Activated CD4-positive, CD25-positive, alpha-beta regulatory T cell treated with anti-CD3 and anti-CD28 coated beads, Interleukin-2, amount 50 U/mL, for 72 hours (primary cell): ENCODE measurements around the gene LAMTOR5.

Experiments used
- DNase-seq: peaks from one replicate; pipeline ENCODE4 v3.0.0; 2021

LAMTOR5 gene

DNA sequence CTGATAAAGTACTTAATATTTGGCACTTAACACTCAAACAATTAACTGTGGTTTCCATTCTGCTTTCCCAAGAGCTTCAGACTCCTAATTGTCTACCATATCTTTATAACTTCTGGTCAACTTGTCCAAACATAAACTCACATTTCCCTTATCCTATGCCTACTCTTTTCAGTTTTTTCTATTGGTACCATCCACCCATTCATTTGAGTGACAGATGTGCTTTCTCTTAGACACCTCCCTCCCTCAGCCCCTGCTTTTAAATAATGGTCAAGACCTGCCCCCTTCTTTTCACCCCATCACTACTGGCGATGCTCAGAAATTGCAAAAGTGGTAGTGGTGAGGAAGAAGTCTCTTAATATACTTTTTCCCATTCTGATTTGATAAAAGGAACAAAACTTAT, 22.1 kb downstream of the LAMTOR5 start:
- DNase-seq = no peak

- no peak for DNase-seq
These were observed 22.7 kb downstream of the LAMTOR5 start for GRCh38 chr1:110384581-110385321.

GRCh38 chr1:110383251-110383990, 24.1 kb downstream of the LAMTOR5 start:
- DNase-seq = no peak

DNA sequence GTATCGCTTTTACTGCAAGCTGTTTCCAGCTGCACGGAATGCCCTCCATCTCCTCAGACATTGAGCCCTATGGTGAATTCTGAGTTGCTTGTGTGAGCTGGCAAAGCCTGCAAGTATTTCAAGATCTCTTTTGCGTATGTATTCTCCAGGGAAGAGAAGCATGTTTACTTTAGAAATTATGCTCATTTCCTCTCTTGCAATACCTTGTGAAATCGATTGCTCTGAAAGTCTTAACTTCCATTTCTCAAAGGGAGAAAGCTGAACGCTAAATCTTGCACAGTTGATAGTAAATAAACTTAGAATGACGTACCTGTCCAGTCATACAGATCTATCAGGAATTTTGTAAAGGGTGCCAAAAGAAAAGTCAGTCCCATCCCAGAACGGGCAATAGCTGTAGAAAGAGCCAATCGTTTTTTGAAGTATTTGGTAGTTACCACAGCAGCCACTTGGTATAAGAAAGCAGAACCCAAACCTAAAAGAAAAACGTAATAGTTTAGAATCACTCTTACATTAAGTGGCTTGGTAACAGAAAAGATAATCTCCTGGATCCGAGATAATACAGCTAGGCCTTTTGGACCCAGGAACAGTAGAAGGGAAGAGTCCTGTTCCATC, 26.7 kb downstream of the LAMTOR5 start:
- no peak for DNase-seq

DNA sequence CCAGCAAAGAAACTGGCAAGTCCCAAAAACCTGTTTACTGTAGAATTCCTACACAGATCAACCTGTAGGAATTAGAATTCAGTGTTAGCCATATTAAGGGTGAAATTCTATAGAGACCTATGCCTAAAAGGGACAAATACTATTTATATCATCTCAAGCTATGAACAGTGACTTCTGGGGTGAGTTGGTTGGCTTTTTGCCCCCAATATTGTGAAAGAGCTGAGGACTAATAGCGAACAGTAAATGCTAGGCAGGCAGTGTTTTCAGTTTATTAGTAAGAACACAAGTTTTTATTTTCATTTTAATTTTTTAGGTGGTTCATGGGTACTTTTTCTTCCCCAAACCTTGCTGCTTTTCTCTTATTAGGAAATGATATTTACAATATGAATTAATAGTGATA, 32.0 kb downstream of the LAMTOR5 start:
- no peak for DNase-seq

DNA sequence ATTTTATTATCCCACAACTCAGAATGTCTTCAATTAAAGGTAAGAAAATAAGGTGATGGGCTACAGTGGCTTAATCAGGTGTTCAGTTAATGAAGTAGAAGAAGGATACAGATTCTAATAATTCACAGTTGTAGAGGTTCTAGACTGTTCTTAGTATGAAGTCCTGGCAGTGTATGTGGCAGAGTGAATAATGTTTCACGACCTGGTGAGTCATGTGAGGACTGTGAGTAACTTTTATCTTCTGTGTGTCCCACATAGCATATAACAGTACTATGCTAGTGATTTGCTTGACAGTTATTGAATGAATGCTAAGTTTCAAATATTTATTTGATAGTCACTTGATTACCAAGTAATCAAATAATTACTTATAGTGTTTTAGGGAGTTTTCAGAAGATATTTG, 36.7 kb downstream of the LAMTOR5 start:
- no peak for DNase-seq

DNA sequence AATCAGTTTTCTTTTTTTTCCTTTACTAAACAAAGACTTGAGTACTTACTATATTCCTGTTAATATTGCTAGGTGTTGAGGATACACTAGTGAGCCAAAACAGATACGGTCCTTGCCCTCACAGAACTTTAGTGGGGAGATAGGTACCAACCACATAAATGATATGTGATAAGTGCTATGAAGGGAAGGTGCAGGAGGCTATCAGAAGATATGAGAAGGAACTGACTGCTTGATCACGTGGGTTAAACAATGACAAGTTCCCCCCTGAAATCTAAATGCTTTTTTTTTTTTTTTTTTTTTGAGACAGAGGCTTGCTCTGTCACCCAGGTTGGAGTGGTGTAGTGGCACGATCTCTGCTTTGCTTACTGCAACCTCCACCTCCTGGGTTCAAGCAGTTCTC, 43.3 kb downstream of the LAMTOR5 start:
- no peak for DNase-seq

DNA sequence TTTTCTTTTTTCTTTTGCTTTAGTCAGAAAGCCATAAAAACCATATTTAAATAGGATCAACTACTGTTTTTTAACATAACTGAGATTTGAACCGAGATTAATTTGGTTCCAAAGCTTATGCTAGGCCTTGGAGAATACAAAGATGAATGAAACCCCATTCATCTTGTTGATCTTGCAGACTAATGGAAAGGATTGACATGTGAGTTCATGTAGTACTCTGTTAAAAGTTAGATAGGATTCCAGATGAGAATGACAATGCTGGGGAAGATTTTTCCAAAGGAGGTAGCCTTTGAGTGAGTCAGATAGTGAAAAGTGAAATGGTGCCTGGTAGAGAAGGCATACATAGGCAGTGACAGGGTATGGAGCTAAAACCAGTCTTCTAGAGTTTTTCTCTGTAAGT, 45.6 kb downstream of the LAMTOR5 start:
- no peak for DNase-seq

- DNase-seq = no peak
These were observed 47.1 kb downstream of the LAMTOR5 start for GRCh38 chr1:110360431-110360830.

DNA sequence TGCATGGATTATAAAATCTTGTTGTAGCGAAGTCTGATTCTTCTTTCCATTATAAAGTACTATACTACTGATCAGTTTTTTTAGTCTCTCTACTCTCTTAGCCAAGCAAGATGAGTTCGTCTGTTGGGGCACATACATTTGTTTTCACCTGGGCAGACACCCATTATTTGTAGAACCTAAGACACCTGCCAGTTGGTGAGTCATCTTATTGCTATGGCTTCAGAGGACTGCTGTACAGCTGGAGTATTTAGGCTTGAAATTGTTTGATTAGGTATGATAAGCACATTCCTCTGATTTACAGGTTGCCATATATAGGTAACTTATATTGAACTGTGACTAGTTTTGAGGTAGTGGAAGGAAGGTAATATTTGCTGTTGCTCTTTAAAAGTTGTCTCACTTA, 51.1 kb downstream of the LAMTOR5 start:
- no peak for DNase-seq

DNA sequence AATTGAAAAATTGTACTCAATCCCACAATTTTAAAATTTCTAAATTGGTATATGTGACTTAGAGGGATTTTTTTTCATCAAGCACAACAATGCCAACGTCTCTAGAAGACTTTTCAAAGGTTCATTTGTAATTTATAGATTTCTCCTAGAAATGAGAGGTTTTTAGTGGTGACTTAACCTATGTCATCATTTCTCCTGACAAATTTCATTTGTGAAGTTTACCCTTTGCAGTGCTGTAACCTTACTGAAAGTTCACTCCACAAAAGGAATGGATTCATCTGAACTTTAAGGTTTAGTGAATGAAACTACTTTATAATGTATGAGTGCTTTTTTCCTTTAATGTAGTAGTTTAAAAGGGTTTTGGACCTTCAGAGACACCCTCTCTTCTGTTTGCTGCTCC, 52.2 kb downstream of the LAMTOR5 start:
- no peak for DNase-seq
